GM23248 (cell line): ENCODE data around the gene SNX27. TPM values are rescaled to one million over a fixed set of nuclear protein-coding genes. Genes with fewer than 3 reads are reported as not detected.

Source experiments
- DNase-seq: peaks from one replicate; pipeline ENCODE4 v3.0.0-alpha.2; 2015
- H2AFZ ChIP-seq: fragments of 200-600 bp; sonication (generic); 2 replicates; pipeline ENCODE4 v1.6.1; 2016; ENCODE audit warnings: antibody characterized with exemption
- H3F3A ChIP-seq: fragments of 200-600 bp; sonication (generic); 2 replicates; pipeline ENCODE4 v1.6.1; 2016; ENCODE audit warnings: mild to moderate bottlenecking, antibody characterized with exemption, mixed run types; ENCODE audit not compliant: insufficient read depth
- H3K27ac ChIP-seq: fragments of 200-600 bp; sonication (generic); 2 replicates; pipeline ENCODE4 v1.5.1; 2016; ENCODE audit warnings: mild to moderate bottlenecking
- H3K27me3 ChIP-seq: fragments of 200-600 bp; sonication (generic); replicated peaks from 2 replicates; pipeline ENCODE4 v1.6.1; 2016; ENCODE audit warnings: mild to moderate bottlenecking; ENCODE audit not compliant: insufficient read depth
- H3K36me3 ChIP-seq: fragments of 200-600 bp; sonication (generic); 2 replicates; pipeline ENCODE4 v1.6.1; 2016; ENCODE audit warnings: low read depth, mild to moderate bottlenecking
- H3K4me1 ChIP-seq: fragments of 200-600 bp; sonication (generic); 2 replicates; pipeline ENCODE4 v1.6.1; 2016; ENCODE audit warnings: mild to moderate bottlenecking; ENCODE audit not compliant: insufficient read depth
- H3K4me2 ChIP-seq: fragments of 200-600 bp; sonication (generic); one replicate; pipeline ENCODE4 v1.6.1; 2016; ENCODE audit warnings: mild to moderate bottlenecking; ENCODE audit not compliant: unreplicated experiment
- H3K4me3 ChIP-seq: fragments of 200-600 bp; sonication (generic); 2 replicates; pipeline ENCODE4 v1.5.1; 2016; ENCODE audit warnings: mild to moderate bottlenecking
- H3K79me2 ChIP-seq: fragments of 200-600 bp; sonication (generic); 2 replicates; pipeline ENCODE4 v1.6.1; 2016; ENCODE audit warnings: mild to moderate bottlenecking; ENCODE audit not compliant: insufficient read depth
- H3K9ac ChIP-seq: fragments of 200-600 bp; sonication (generic); 2 replicates; pipeline ENCODE4 v1.6.1; 2016; ENCODE audit warnings: mild to moderate bottlenecking
- H3K9me2 ChIP-seq: fragments of 200-600 bp; sonication (generic); 2 replicates; pipeline ENCODE4 v1.6.1; 2016; ENCODE audit warnings: mixed run types, mild to moderate bottlenecking, moderate library complexity; ENCODE audit not compliant: insufficient read depth
- H3K9me3 ChIP-seq: fragments of 200-600 bp; sonication (generic); one replicate; pipeline ENCODE4 v1.6.1; 2017; ENCODE audit warnings: low read depth
- H4K20me1 ChIP-seq: fragments of 200-600 bp; sonication (generic); 2 replicates; pipeline ENCODE4 v1.6.0; 2016; ENCODE audit not compliant: insufficient read depth
- EZH2 ChIP-seq: fragments of 200-600 bp; sonication (generic); IDR thresholded peaks from 2 replicates; pipeline ENCODE4 v1.6.1; 2018; ENCODE audit warnings: antibody characterized with exemption, mild to moderate bottlenecking; ENCODE audit not compliant: insufficient read depth, poor library complexity, severe bottlenecking
- EZH2phosphoT487 ChIP-seq: fragments of 200-600 bp; sonication (generic); IDR thresholded peaks from 2 replicates; pipeline ENCODE4 v1.6.1; 2018; ENCODE audit warnings: antibody characterized with exemption, moderate library complexity, mild to moderate bottlenecking, low read depth; ENCODE audit not compliant: insufficient read depth
- WGBS, 2 experiments: methylation state at CpG; one replicate each; pipeline ENCODE4 v1.1.6; 2015 to 2017; ENCODE audit warnings: low lambda C conversion rate in 2 of 2, low coverage in 1 of 2; ENCODE audit errors: missing lambda C conversion rate in 2 of 2; 5-methylcytosine and 5-hydroxymethylcytosine counted together
- in situ Hi-C: fragments of 300-500 bp; cut with MboI; formaldehyde crosslinking; loops from 2 replicates; pipeline ENCODE4 v1.15.0; 2020
- polyA plus RNA-seq: library from polyadenylated mRNA; unstranded; fragments of >200 nt; fragmentation: Nextera tagmentation; extraction: Ambion mirVana; gene quantifications from 2 replicates; pipeline ENCODE4 v1.2.1, GENCODE V29; 2016
- small RNA-seq: library from RNA; depleted of rRNA; stranded (forward); fragments of <200 nt; gene quantifications from one replicate; pipeline ENCODE3, GENCODE V24; 2014; ENCODE audit warnings: low read depth, low replicate concordance
- total RNA-seq: library from RNA; depleted of rRNA; stranded (reverse); fragments of >200 nt; shearing (Covaris generic); gene quantifications from 2 replicates; pipeline ENCODE4 v1.2.3, GENCODE V29; 2014; rRNA removed

SNX27 gene
- total and polyA plus RNA-seq, 2 experiments from 2014 or later, result 12.0 to 18.0 TPM

DNA sequence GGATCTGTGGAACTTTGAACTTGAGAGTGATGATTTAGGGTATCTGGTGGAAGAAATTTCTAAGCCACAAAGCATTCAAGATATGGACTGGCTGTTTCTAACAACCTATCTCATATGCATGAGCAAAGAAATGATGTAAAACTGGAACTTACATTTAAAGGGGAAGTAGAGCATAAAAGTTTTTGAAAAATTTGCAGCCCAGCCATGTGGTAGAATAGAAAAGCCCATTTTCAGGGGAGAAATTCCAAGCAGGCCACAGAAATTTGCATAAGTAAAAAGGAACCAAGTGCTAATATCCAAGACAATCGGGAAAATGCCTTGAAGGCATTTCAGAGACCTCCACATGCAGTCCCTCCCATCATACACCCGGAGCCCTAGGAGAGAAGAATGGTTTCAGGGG lies 125.2 kb downstream of the SNX27 start:
- no peaks in the 10 kb centered on the region for H3K4me1 ChIP-seq
- H3K4me2 ChIP-seq, result no peak overlapping the region
- no peak for DNase-seq
- WGBS, 2 experiments, result 54 to 58% methylated on average over 2 of the region's 2 CpGs
- H3K9me3 ChIP-seq, result no peaks in the 10 kb centered on the region
- H3K4me3 ChIP-seq, result no peak overlapping the region
- no peak overlapping the region for H2AFZ ChIP-seq
- H4K20me1 ChIP-seq, result no peaks in the 10 kb centered on the region
- H3K9ac ChIP-seq, result no peak overlapping the region
- H3K36me3 ChIP-seq, result no peaks in the 10 kb centered on the region
- in situ Hi-C loops, result loop anchor here (10.0 kb wide), 1 partner anchor 282 kb away; the partner anchor contains the start of gene POGZ
- TF ChIP-seq EZH2 (no peak), EZH2phosphoT487 (no peak)
- 0 out of 2 replicates have a peak, but pooled peaks cover 6% of the 10 kb centered on the region for H3K27me3 ChIP-seq
- no peaks in the 10 kb centered on the region for H3K9me2 ChIP-seq
- H3K27ac ChIP-seq, result no peak overlapping the region
- H3K79me2 ChIP-seq, result no peaks in the 10 kb centered on the region
- H3F3A ChIP-seq, result no peaks in the 10 kb centered on the region

DNA sequence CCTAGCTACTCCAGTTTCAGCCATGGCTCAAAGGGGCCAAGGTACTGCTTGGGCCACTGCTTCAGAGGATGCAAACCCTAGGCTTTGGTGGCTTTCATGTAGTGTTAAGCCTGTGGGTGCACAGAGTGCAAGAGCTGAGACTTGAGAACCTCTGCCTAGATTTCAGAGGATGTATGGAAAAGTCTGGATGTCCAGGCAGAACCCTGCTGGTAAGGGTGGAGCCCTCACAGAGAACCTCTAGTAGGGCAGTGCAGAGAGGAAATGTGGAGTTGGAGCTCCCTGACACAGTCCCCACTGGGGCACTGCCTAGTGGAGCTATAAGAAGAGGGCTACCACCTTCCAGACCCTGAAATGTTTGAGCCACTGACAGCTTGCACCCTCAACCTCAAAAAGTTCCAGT lies 125.6 kb downstream of the SNX27 start:
- Histone ChIP-seq H3K4me2 (no peak overlapping the region), H3K4me3 (no peak overlapping the region), H3K9me3 (no peaks in the 10 kb centered on the region), H3F3A (no peaks in the 10 kb centered on the region), H2AFZ (no peak overlapping the region), H4K20me1 (no peaks in the 10 kb centered on the region), H3K4me1 (no peaks in the 10 kb centered on the region), H3K27me3 (0 out of 2 replicates have a peak, but pooled peaks cover 8% of the 10 kb centered on the region), H3K9me2 (no peaks in the 10 kb centered on the region), H3K79me2 (no peaks in the 10 kb centered on the region), H3K36me3 (no peaks in the 10 kb centered on the region), H3K9ac (no peak overlapping the region), H3K27ac (no peak overlapping the region)
- in situ Hi-C loops, result loop anchor here (10.0 kb wide), 1 partner anchor 283 kb away; the partner anchor contains the start of gene POGZ
- DNase-seq, result no peak
- TF ChIP-seq EZH2phosphoT487 (no peak), EZH2 (no peak)

- H3K27me3 ChIP-seq, result peaks cover 25% of the 10 kb centered on the region
- no peak for DNase-seq
- H3K27ac ChIP-seq, result no peak overlapping the region
- no peaks in the 10 kb centered on the region for H3F3A ChIP-seq
- no peak overlapping the region for H2AFZ ChIP-seq
- H3K9me2 ChIP-seq, result no peaks in the 10 kb centered on the region
- 51 to 61% methylated on average over 3 of the region's 3 CpGs for WGBS, 2 experiments
- H3K9me3 ChIP-seq, result no peaks in the 10 kb centered on the region
- no peak overlapping the region for H3K9ac ChIP-seq
- in situ Hi-C loops, result loop anchor here (10.0 kb wide), 1 partner anchor 285 kb away; the partner anchor contains the start of gene POGZ
- H3K4me3 ChIP-seq, result no peak overlapping the region
- no peaks in the 10 kb centered on the region for H3K4me1 ChIP-seq
- H3K79me2 ChIP-seq, result no peaks in the 10 kb centered on the region
- TF ChIP-seq EZH2, result no peak
- no peaks in the 10 kb centered on the region for H4K20me1 ChIP-seq
- H3K4me2 ChIP-seq, result no peak overlapping the region
- H3K36me3 ChIP-seq, result no peaks in the 10 kb centered on the region
Measured at GRCh38 chr1:151739590-151740355, 127.9 kb downstream of the SNX27 start.

GRCh38 chr1:151741516-151741915 lies 129.7 kb downstream of the SNX27 start:
- 59 to 70% methylated on average over 4 of the region's 4 CpGs for WGBS, 2 experiments
- Histone ChIP-seq H2AFZ (no peak overlapping the region), H3F3A (no peaks in the 10 kb centered on the region), H4K20me1 (no peaks in the 10 kb centered on the region), H3K9ac (no peak overlapping the region), H3K9me2 (no peaks in the 10 kb centered on the region), H3K27me3 (peaks cover 36% of the 10 kb centered on the region), H3K27ac (no peak overlapping the region), H3K9me3 (no peaks in the 10 kb centered on the region), H3K4me3 (no peak overlapping the region), H3K4me1 (no peaks in the 10 kb centered on the region), H3K4me2 (no peak overlapping the region), H3K79me2 (no peaks in the 10 kb centered on the region), H3K36me3 (no peaks in the 10 kb centered on the region)
- no peak for TF ChIP-seq EZH2phosphoT487
- no peak for TF ChIP-seq EZH2
- in situ Hi-C loops, result no loop called here
- no peak for DNase-seq

Small RNA genes lying within 50 kb of the gene (small RNA-seq; reads per million reads assigned to genes)
- gene RNU6-1062P (not detected), gene RNU6-662P (not detected)

Other genes with a start within 250 kb of the SNX27 start
- gene SELENBP1, start 239.3 kb upstream of the SNX27 start, total RNA-seq, result 3.5 and 4.0 TPM in 2 replicates
- gene SELENBP1, start 239.3 kb upstream of the SNX27 start, polyA plus RNA-seq, result 3.0 and 3.8 TPM in 2 replicates
- gene PSMB4, start 212.5 kb upstream of the SNX27 start, total RNA-seq, result 214 and 262 TPM in 2 replicates
- gene PSMB4, start 212.5 kb upstream of the SNX27 start, polyA plus RNA-seq, result 186 and 193 TPM in 2 replicates
- gene POGZ, start 152.6 kb upstream of the SNX27 start, total RNA-seq, result 14.7 and 14.9 TPM in 2 replicates
- gene POGZ, start 152.6 kb upstream of the SNX27 start, polyA plus RNA-seq, result 11.6 and 15.5 TPM in 2 replicates
- not detected in 2 replicates for gene CGN, start 100.7 kb upstream of the SNX27 start, total RNA-seq
- gene CGN, start 100.7 kb upstream of the SNX27 start, polyA plus RNA-seq, result 0.06 TPM in 1 of 2 replicates, not detected in the other
- gene TUFT1, start 71.7 kb upstream of the SNX27 start, total RNA-seq, result 11.5 and 20.3 TPM in 2 replicates
- gene TUFT1, start 71.7 kb upstream of the SNX27 start, polyA plus RNA-seq, result 19.2 and 20.5 TPM in 2 replicates
- not detected in 2 replicates for gene CELF3, start 104.8 kb downstream of the SNX27 start, total RNA-seq
- gene CELF3, start 104.8 kb downstream of the SNX27 start, polyA plus RNA-seq, result not detected in 2 replicates
- not detected in 2 replicates for gene RIIAD1, start 109.5 kb downstream of the SNX27 start, total RNA-seq
- gene RIIAD1, start 109.5 kb downstream of the SNX27 start, polyA plus RNA-seq, result 1.1 and 1.2 TPM in 2 replicates
- 62.1 and 70.2 TPM in 2 replicates for gene MRPL9, start 151.4 kb downstream of the SNX27 start, total RNA-seq
- 71.7 and 74.9 TPM in 2 replicates for gene MRPL9, start 151.4 kb downstream of the SNX27 start, polyA plus RNA-seq
- 0.38 and 3.6 TPM in 2 replicates for gene TDRKH, start 178.4 kb downstream of the SNX27 start, total RNA-seq
- 1.9 and 2.2 TPM in 2 replicates for gene TDRKH, start 178.4 kb downstream of the SNX27 start, polyA plus RNA-seq
- not detected in 2 replicates for gene LINGO4, start 193.4 kb downstream of the SNX27 start, total RNA-seq
- not detected in 2 replicates for gene LINGO4, start 193.4 kb downstream of the SNX27 start, polyA plus RNA-seq
- gene RORC, start 219.8 kb downstream of the SNX27 start, total RNA-seq, result not detected in 2 replicates
- gene RORC, start 219.8 kb downstream of the SNX27 start, polyA plus RNA-seq, result not detected in 2 replicates
- 0.13 TPM in 1 of 2 replicates, not detected in the other for gene C2CD4D, start 227.8 kb downstream of the SNX27 start, total RNA-seq
- 0.14 and 0.16 TPM in 2 replicates for gene C2CD4D, start 227.8 kb downstream of the SNX27 start, polyA plus RNA-seq
- gene THEM5, start 241.7 kb downstream of the SNX27 start, total RNA-seq, result not detected in 2 replicates
- not detected in 2 replicates for gene THEM5, start 241.7 kb downstream of the SNX27 start, polyA plus RNA-seq